GM23338 (cell line): ENCODE measurements around the gene SKIC2. TPM values are rescaled to one million over a fixed set of nuclear protein-coding genes. Genes with fewer than 3 reads are reported as not detected.

Source experiments
- ATAC-seq: fragments of 200-7000 bp; cut with Tn5 transposase; 3 replicates; pipeline ENCODE4 v1.9.1; 2020
- DNase-seq: peaks from one replicate; pipeline ENCODE4 v3.0.0-alpha.2; 2015; ENCODE audit warnings: low spot score
- H2AFZ ChIP-seq: fragments of 200-600 bp; sonication (generic); 2 replicates; pipeline ENCODE4 v1.8.0; 2016; ENCODE audit warnings: antibody characterized with exemption, mild to moderate bottlenecking, moderate library complexity
- H3F3A ChIP-seq: fragments of 200-600 bp; sonication (generic); replicated peaks from 2 replicates; pipeline ENCODE4 v1.8.0; 2017; ENCODE audit warnings: antibody characterized with exemption, mixed run types, low read depth
- H3K27ac ChIP-seq: fragments of 200-600 bp; sonication (generic); 2 replicates; pipeline ENCODE4 v1.6.1; 2016; ENCODE audit warnings: low read depth
- H3K27me3 ChIP-seq: fragments of 200-600 bp; sonication (generic); 2 replicates; pipeline ENCODE4 v1.8.0; 2016; ENCODE audit warnings: mild to moderate bottlenecking, mixed run types, moderate library complexity; ENCODE audit not compliant: insufficient read depth
- H3K36me3 ChIP-seq: fragments of 200-600 bp; sonication (generic); 2 replicates; pipeline ENCODE4 v1.8.0; 2016; ENCODE audit warnings: mild to moderate bottlenecking; ENCODE audit not compliant: insufficient read depth
- H3K4me1 ChIP-seq: fragments of 200-600 bp; sonication (generic); 2 replicates; pipeline ENCODE4 v1.8.0; 2016; ENCODE audit warnings: mild to moderate bottlenecking, moderate library complexity; ENCODE audit not compliant: insufficient read depth
- H3K4me2 ChIP-seq: fragments of 200-600 bp; sonication (generic); 2 replicates; pipeline ENCODE4 v1.7.1; 2017; ENCODE audit warnings: mixed run types
- H3K4me3 ChIP-seq: fragments of 200-600 bp; sonication (generic); 2 replicates; pipeline ENCODE4 v1.6.1; 2016; ENCODE audit warnings: mixed run types
- H3K79me2 ChIP-seq: fragments of 200-600 bp; sonication (generic); replicated peaks from 2 replicates; pipeline ENCODE4 v1.8.0; 2017; ENCODE audit warnings: mild to moderate bottlenecking; ENCODE audit not compliant: insufficient read depth
- H3K9me2 ChIP-seq: fragments of 200-600 bp; sonication (generic); 2 replicates; pipeline ENCODE4 v1.8.0; 2017; ENCODE audit not compliant: insufficient read depth
- H4K20me1 ChIP-seq: fragments of 200-600 bp; sonication (generic); replicated peaks from 2 replicates; pipeline ENCODE4 v1.8.0; 2017; ENCODE audit warnings: mild to moderate bottlenecking; ENCODE audit not compliant: insufficient read depth
- H3K27ac Mint-ChIP-seq: 2 replicates; pipeline ENCODE4 v1.8.0; 2020; ENCODE audit warnings: inconsistent platforms, mild to moderate bottlenecking, moderate library complexity, mixed read lengths
- H3K27me3 Mint-ChIP-seq: 3 replicates; pipeline ENCODE4 v1.8.0; 2022; ENCODE audit warnings: low read depth, mild to moderate bottlenecking, moderate library complexity, mixed read lengths, inconsistent platforms; ENCODE audit not compliant: insufficient read depth, poor library complexity
- H3K36me3 Mint-ChIP-seq: 3 replicates; pipeline ENCODE4 v1.8.0; 2021; ENCODE audit warnings: low read depth, mild to moderate bottlenecking, inconsistent platforms, moderate library complexity, mixed read lengths
- H3K4me1 Mint-ChIP-seq: 3 replicates; pipeline ENCODE4 v1.8.0; 2020; ENCODE audit warnings: mild to moderate bottlenecking, inconsistent platforms, mixed read lengths
- H3K4me3 Mint-ChIP-seq: 3 replicates; pipeline ENCODE4 v1.8.0; 2021; ENCODE audit warnings: moderate library complexity, mild to moderate bottlenecking, inconsistent platforms, mixed read lengths
- H3K9me3 Mint-ChIP-seq: 3 replicates; pipeline ENCODE4 v1.8.0; 2020; ENCODE audit warnings: moderate library complexity, mild to moderate bottlenecking, inconsistent platforms, mixed read lengths
- CTCF ChIP-seq, 2 experiments: fragments of 200-600 bp in 1 of 2; sonication (generic) in 1 of 2; conservative IDR thresholded peaks; 2 replicates each; pipeline versions ENCODE4 v1.5.1 to v1.6.1; 2016 to 2017; ENCODE audit warnings: antibody characterized with exemption in 2 of 2, low read depth in 2 of 2, mild to moderate bottlenecking in 2 of 2, moderate library complexity in 1 of 2
- ETS1 ChIP-seq: IDR thresholded peaks from 2 replicates; pipeline ENCODE4 v1.6.1; 2016; ENCODE audit warnings: antibody characterized with exemption
- EZH2 ChIP-seq: fragments of 200-600 bp; sonication (generic); IDR thresholded peaks from one replicate; pipeline ENCODE4 v1.8.0; 2017; ENCODE audit warnings: antibody characterized with exemption, mild to moderate bottlenecking, low read depth; ENCODE audit not compliant: unreplicated experiment
- EZH2phosphoT487 ChIP-seq: fragments of 200-600 bp; sonication (generic); IDR thresholded peaks from one replicate; pipeline ENCODE4 v1.8.1; 2018; ENCODE audit warnings: antibody characterized with exemption; ENCODE audit not compliant: unreplicated experiment
- ZNF331 ChIP-seq: fragments of 250-450 bp; sonication (Bioruptor Pico); IDR thresholded peaks from 2 replicates; pipeline ENCODE4 v1.5.0; 2020; ENCODE audit warnings: low read depth, mild to moderate bottlenecking, moderate library complexity
- polyA plus RNA-seq: library from polyadenylated mRNA; unstranded; fragments of >200 nt; fragmentation: Nextera tagmentation; extraction: Ambion mirVana; gene quantifications from 2 replicates; pipeline ENCODE4 v1.2.1, GENCODE V29; 2016
- total RNA-seq: library from RNA; depleted of rRNA; stranded (reverse); fragments of >200 nt; shearing (Covaris generic); gene quantifications from 2 replicates; pipeline ENCODE4 v1.2.3, GENCODE V29; 2014
- TF ChIP-seq, protein P1 (sequence below): IDR thresholded peaks from one replicate; pipeline ENCODE4 v1.6.1; 2018; ENCODE audit warnings: antibody characterized with exemption; ENCODE audit not compliant: unreplicated experiment

Gene SKIC2
- total and polyA plus RNA-seq, 2 experiments from 2014 or later = 21.6 to 47.2 TPM

DNA sequence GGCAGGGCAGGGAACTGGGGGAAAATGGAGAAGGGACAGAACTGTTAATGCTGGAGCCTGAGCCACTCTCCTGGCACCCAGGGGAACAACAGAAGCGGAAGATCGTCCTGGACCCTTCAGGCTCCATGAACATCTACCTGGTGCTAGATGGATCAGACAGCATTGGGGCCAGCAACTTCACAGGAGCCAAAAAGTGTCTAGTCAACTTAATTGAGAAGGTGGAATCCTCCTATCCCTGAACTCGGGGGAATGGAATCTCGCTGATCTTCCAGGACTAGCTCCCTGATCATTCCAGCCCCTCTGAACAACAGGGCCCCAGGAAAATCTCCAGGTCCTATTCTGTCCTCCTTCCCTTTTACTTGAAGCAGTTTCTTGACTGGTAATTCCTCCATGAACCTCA, 11.1 kb upstream of the SKIC2 start (continued):
- TF ChIP-seq, protein P1, sequence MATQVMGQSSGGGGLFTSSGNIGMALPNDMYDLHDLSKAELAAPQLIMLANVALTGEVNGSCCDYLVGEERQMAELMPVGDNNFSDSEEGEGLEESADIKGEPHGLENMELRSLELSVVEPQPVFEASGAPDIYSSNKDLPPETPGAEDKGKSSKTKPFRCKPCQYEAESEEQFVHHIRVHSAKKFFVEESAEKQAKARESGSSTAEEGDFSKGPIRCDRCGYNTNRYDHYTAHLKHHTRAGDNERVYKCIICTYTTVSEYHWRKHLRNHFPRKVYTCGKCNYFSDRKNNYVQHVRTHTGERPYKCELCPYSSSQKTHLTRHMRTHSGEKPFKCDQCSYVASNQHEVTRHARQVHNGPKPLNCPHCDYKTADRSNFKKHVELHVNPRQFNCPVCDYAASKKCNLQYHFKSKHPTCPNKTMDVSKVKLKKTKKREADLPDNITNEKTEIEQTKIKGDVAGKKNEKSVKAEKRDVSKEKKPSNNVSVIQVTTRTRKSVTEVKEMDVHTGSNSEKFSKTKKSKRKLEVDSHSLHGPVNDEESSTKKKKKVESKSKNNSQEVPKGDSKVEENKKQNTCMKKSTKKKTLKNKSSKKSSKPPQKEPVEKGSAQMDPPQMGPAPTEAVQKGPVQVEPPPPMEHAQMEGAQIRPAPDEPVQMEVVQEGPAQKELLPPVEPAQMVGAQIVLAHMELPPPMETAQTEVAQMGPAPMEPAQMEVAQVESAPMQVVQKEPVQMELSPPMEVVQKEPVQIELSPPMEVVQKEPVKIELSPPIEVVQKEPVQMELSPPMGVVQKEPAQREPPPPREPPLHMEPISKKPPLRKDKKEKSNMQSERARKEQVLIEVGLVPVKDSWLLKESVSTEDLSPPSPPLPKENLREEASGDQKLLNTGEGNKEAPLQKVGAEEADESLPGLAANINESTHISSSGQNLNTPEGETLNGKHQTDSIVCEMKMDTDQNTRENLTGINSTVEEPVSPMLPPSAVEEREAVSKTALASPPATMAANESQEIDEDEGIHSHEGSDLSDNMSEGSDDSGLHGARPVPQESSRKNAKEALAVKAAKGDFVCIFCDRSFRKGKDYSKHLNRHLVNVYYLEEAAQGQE = no peak
- no peak for TF ChIP-seq EZH2
- TF ChIP-seq ETS1 = no peak
- TF ChIP-seq ZNF331 (CRISPR knock-in tag) = no peak
- TF ChIP-seq EZH2phosphoT487 = no peak

DNA sequence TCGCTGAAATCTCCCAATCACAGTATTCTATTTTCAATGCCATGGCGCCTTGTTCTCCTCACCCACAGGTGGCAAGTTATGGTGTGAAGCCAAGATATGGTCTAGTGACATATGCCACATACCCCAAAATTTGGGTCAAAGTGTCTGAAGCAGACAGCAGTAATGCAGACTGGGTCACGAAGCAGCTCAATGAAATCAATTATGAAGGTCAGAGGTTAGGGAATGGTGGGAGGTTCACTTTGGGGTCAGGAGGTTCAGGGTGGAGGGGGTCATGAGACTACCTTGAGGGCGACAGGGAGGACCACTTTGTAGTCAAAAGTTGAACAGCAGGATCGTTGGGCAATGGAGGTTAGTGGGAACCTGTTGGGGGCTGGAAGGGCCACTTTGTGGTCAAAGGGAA, 10.7 kb upstream of the SKIC2 start:
- 0 out of 2 replicates have a peak, but pooled peaks cover 6% of the 10 kb centered on the region for H3F3A ChIP-seq
- no peak for ATAC-seq
- H3K36me3 Mint-ChIP-seq = peaks cover 11% of the 10 kb centered on the region
- peaks cover 6% of the 10 kb centered on the region; the same call in 1 of the 2 replicates for H3K36me3 ChIP-seq
- no peak overlapping the region for H3K27ac Mint-ChIP-seq
- peaks cover 3% of the 10 kb centered on the region; the same call in 1 of the 3 replicates for H3K9me3 Mint-ChIP-seq
- H3K4me2 ChIP-seq = no peak overlapping the region
- H3K4me1 Mint-ChIP-seq = no peaks in the 10 kb centered on the region; the same call in 1 of the 3 replicates
- no peak overlapping the region for H3K27ac ChIP-seq
- no peaks in the 10 kb centered on the region for H3K4me1 ChIP-seq
- no peaks in the 10 kb centered on the region for H3K9me2 ChIP-seq
- H3K79me2 ChIP-seq = no peaks in the 10 kb centered on the region
- no peak overlapping the region for H3K4me3 Mint-ChIP-seq
- no peak overlapping the region for H3K4me3 ChIP-seq
- DNase-seq = no peak
- H2AFZ ChIP-seq = no peak overlapping the region
- no peak for TF ChIP-seq CTCF (conservative IDR thresholded peaks at IDR 0.05; ENCODE audit: low read depth in 2 of 2)
- H4K20me1 ChIP-seq = no peaks in the 10 kb centered on the region; the same call in 1 of the 2 replicates
- no peaks in the 10 kb centered on the region for H3K27me3 ChIP-seq
- peaks cover 19% of the 10 kb centered on the region for H3K27me3 Mint-ChIP-seq
